ENCODE results near the gene NUP153.
"Not testable (repeated sequence)": the region's sequence is repeated elsewhere in the genome, so short reads cannot be mapped to it uniquely, and the experiment has no call there.

Gene NUP153

GRCh38 chr6:17712576-17712975, 5.9 kb upstream of the NUP153 start:
- no peak for DNase-seq

GRCh38 chr6:17710331-17710730, 3.6 kb upstream of the NUP153 start:
- no peak for DNase-seq

- no peak for DNase-seq
Measured at GRCh38 chr6:17709476-17709875, 2.8 kb upstream of the NUP153 start.

GRCh38 chr6:17708035-17708434, 1.3 kb upstream of the NUP153 start:
- not testable (repeated sequence) for DNase-seq

GRCh38 chr6:17707371-17707651, 586 bp upstream of the NUP153 start:
- no peak for DNase-seq

- no peak for DNase-seq
Measured at GRCh38 chr6:17705778-17706579, 746 bp downstream of the NUP153 start.

GRCh38 chr6:17705428-17705777, 1.3 kb downstream of the NUP153 start:
- peak; percentile 52 for DNase-seq

GRCh38 chr6:17703256-17703694, 3.5 kb downstream of the NUP153 start:
- DNase-seq = no peak

GRCh38 chr6:17700421-17701416, 6.0 kb downstream of the NUP153 start:
- no peak for DNase-seq

- no peak for DNase-seq
Measured at GRCh38 chr6:17691925-17692538, 14.7 kb downstream of the NUP153 start.

GRCh38 chr6:17688481-17688880, 18.2 kb downstream of the NUP153 start:
- DNase-seq = no peak

- DNase-seq = no peak
Measured at GRCh38 chr6:17687136-17687535, 19.6 kb downstream of the NUP153 start.

- DNase-seq = no peak
Measured at GRCh38 chr6:17684134-17684533, 22.6 kb downstream of the NUP153 start.

- DNase-seq = no peak
Measured at GRCh38 chr6:17683428-17683827, 23.3 kb downstream of the NUP153 start.

- DNase-seq = no peak
Measured at GRCh38 chr6:17679726-17680125, 27.0 kb downstream of the NUP153 start.

GRCh38 chr6:17677602-17678001, 29.1 kb downstream of the NUP153 start:
- no peak for DNase-seq

GRCh38 chr6:17673543-17674254, 33.0 kb downstream of the NUP153 start:
- no peak for DNase-seq

- DNase-seq = no peak
Measured at GRCh38 chr6:17672064-17672718, 34.5 kb downstream of the NUP153 start.

- no peak for DNase-seq
Measured at GRCh38 chr6:17666646-17667045, 40.1 kb downstream of the NUP153 start.

- DNase-seq = no peak
Measured at GRCh38 chr6:17665132-17665531, 41.6 kb downstream of the NUP153 start.

- no peak for DNase-seq
Measured at GRCh38 chr6:17663226-17663625, 43.5 kb downstream of the NUP153 start.

- no peak for DNase-seq
Measured at GRCh38 chr6:17662585-17662984, 44.1 kb downstream of the NUP153 start.
